Uterus (tissue), 2 donors: Measurements from ENCODE around the gene KRTAP10-10.

ENCODE experiments used
- POLR2A ChIP-seq, 2 donors: fragments of 450-650 bp; IDR thresholded peaks; one replicate each; pipeline ENCODE4 v1.6.1; 2016; ENCODE audit warnings: antibody characterized with exemption in 2 of 2, mild to moderate bottlenecking in 1 of 2, moderate library complexity in 1 of 2
- TF ChIP-seq, protein P1 (sequence below), 4 experiments: fragments of 200-600 bp in 2 of 4; fragments of 450-650 bp in 2 of 4; sonication (generic) in 2 of 4; IDR thresholded peaks; one replicate each; pipeline ENCODE4 v1.5.1; 2016 to 2019; ENCODE audit warnings: antibody characterized with exemption in 4 of 4, mild to moderate bottlenecking in 2 of 4, moderate library complexity in 1 of 4

GRCh38 chr21:44618909-44619308 lies 18.2 kb upstream of the KRTAP10-10 start:
- TF ChIP-seq, protein P1, sequence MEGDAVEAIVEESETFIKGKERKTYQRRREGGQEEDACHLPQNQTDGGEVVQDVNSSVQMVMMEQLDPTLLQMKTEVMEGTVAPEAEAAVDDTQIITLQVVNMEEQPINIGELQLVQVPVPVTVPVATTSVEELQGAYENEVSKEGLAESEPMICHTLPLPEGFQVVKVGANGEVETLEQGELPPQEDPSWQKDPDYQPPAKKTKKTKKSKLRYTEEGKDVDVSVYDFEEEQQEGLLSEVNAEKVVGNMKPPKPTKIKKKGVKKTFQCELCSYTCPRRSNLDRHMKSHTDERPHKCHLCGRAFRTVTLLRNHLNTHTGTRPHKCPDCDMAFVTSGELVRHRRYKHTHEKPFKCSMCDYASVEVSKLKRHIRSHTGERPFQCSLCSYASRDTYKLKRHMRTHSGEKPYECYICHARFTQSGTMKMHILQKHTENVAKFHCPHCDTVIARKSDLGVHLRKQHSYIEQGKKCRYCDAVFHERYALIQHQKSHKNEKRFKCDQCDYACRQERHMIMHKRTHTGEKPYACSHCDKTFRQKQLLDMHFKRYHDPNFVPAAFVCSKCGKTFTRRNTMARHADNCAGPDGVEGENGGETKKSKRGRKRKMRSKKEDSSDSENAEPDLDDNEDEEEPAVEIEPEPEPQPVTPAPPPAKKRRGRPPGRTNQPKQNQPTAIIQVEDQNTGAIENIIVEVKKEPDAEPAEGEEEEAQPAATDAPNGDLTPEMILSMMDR (IDR thresholded peaks at IDR 0.05): no peak
- no peak for TF ChIP-seq POLR2A (IDR thresholded peaks at IDR 0.05)
